NCI-H774 (cell line): ENCODE results near the gene ISCA2.
A peak's percentile ranks its signal among the peaks of the same experiment; 100 is the strongest.
"Not testable (repeated sequence)": the region's sequence is repeated elsewhere in the genome, so short reads cannot be mapped to it uniquely, and the experiment has no call there.

Experiments used
- DNase-seq: peaks from one replicate; lab custom pipeline; 2025; lab: John Stamatoyannopoulos, UW

The ISCA2 gene, protein sequence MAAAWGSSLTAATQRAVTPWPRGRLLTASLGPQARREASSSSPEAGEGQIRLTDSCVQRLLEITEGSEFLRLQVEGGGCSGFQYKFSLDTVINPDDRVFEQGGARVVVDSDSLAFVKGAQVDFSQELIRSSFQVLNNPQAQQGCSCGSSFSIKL

GRCh38 chr14:74493343-74494261 lies at the start of gene ISCA2:
Gene ISCA2, plus strand, starts transcription at chr14:74493765. Its CDS starts 10 bp downstream, at chr14:74493775.
- DNase-seq, result peak; percentile 94

DNA sequence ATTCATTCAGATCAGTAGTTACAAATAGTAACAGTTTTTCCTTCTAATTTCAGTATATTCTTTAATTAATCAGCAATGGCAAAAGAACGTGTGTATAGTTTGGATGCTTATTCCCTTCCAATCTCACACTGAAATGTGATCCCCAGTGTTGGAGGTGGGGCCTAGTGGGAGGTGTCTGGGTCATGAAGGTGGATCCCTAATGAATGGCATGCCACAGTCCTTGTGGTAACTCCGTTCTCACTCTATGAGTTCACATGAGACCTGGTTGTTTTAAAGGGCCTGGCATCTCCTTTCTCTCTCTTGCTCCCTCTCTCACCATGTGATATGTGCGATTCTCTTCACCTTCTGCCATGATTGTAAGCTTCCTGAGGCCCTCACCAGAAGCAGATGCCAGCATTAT lies 48.7 kb upstream of the ISCA2 start:
- DNase-seq, result no peak

GRCh38 chr14:74454397-74454796 lies 39.2 kb upstream of the ISCA2 start:
- not testable (repeated sequence) for DNase-seq

GRCh38 chr14:74456684-74457564 lies 36.6 kb upstream of the ISCA2 start:
- DNase-seq, result no peak

DNA sequence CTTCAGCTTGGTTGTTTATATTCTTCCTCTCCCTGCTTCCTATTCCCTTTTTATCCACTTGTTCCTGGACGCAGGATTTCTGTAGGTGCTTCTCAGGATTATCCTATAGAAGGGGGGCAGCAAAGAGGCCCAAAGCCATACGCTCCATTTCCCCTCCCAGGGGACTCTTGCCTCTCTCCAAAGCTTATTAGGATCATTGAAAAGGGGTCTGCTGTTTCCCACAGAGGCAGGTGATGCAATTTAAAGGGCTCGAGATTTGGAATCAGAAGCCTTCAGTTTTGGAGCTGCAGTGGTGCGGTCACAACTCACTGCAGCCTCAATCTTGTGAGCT lies 36.0 kb upstream of the ISCA2 start:
- DNase-seq, result no peak

GRCh38 chr14:74459289-74459946 lies 34.1 kb upstream of the ISCA2 start:
- DNase-seq, result no peak

- no peak for DNase-seq
Observed at GRCh38 chr14:74459976-74460375, 33.6 kb upstream of the ISCA2 start.

DNA sequence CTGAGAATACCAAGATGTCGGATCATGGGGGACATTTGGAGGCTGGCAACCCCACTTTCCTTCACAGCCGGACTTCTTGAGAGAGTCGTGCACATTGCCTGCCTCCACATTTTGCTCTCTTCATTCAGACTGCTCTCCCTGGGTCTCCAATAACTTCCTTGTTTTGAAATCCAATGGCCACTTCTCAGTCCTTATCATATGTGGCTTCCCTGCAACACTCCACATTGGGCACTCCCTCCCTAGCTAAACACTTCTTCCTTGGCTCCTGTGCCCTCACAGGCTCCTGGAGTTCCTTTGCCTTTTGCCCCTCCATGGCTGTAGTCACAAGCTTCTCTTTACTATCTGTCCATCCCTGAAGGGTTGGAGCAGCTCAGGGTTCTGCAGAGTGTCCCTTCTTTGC lies 30.6 kb upstream of the ISCA2 start:
- DNase-seq, result no peak

DNA sequence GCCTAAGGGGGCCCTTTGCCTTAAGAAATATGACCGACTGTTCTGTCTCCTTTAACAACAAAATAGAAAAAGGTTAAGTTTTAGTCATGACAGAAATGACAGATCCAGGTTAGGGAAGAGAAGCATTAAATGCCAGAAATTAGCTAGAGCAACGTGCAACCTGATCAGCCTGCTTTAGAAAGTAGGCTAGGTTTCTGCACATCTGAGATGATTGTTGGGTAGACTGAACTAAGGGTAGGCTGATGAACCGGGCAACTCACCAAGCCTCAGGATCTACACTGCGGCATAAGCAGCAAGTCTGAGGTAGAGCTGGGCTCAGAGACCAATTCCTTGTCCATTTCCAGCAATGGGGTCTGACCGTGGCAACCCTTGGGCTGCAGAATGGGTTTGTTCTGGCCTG lies 29.9 kb upstream of the ISCA2 start:
- no peak for DNase-seq

DNA sequence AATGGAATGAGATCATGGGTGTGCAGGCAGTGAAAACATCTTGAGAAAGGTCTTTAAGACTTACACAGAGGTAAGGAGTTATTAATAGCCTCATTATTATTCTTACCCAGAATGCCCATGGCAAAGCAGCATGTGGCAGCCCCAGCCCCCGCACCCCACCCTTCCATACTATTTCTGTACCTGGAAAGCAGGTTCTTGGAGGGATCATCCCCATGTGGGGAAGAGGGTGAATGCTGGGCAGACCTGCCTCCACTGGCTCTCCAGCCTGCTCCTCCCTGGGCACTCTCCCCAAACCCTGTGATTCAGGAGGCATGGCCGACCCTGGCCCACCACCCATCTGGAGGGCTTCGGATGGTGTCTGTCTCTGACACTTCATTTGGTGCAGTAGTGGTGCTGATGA lies 28.8 kb upstream of the ISCA2 start:
- DNase-seq, result no peak

- DNase-seq, result no peak
Observed at GRCh38 chr14:74465335-74465734, 28.2 kb upstream of the ISCA2 start.

- DNase-seq, result no peak
Observed at GRCh38 chr14:74468513-74468912, 25.1 kb upstream of the ISCA2 start.

GRCh38 chr14:74469548-74470518 lies 23.7 kb upstream of the ISCA2 start:
- DNase-seq, result no peak

DNA sequence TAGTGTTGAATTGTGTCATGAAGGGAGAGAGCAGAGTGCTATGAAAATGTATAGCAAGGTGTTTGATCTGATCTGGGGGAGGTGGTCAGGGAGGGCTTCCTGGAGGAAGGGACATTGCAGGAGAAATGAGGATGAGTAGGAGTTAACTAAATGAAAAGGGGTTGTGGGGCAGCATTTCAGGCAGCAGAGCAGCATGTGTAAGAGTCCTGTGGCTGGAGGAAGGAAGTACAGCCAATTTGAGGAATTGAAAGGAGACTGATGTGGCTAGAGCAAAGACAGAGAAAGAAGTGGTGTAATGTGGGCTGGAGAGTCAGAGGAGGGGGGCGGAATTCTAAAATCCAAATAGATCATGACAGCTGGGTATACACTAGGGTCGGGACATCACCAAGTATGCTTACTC lies 21.0 kb upstream of the ISCA2 start:
- no peak for DNase-seq

DNA sequence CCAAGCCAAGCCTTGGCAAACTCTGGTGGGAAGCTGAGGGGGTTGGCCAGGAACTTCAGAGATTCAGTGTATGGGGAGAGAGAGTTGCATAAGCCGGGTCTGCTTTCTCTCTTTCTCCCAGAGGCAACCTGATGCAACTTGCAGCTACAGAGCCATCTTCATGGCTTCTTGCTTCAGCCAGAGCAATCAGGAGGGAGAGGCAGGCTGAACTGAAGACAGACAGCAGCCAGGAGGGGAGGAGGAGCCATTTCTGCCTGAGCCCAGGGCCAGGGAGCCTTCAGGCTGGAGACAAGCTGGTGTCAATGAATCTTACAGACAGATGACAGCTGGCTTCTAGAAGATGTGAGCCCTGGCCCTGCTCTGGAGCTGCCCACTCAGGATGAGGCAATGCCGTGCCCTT lies 19.2 kb upstream of the ISCA2 start:
- DNase-seq, result no peak

DNA sequence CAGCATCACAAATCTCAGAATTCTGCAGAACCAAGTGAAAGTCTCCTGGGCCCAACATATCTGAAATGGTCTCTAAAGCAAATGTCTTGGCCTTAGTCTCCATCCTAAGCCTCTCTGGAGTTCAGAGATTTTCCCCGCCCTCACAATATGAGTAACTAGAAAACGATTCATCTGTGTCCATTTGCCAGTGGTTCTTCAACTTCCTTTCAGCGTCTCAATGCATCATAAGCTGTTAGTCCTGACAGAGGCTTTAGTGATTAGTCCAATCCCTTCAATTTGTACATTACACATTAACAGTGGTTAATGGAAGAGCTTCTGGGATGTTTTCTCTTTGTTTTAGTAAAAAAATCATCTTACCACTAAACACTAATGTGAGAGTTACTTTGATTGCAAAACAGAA lies 17.9 kb upstream of the ISCA2 start:
- DNase-seq, result no peak

DNA sequence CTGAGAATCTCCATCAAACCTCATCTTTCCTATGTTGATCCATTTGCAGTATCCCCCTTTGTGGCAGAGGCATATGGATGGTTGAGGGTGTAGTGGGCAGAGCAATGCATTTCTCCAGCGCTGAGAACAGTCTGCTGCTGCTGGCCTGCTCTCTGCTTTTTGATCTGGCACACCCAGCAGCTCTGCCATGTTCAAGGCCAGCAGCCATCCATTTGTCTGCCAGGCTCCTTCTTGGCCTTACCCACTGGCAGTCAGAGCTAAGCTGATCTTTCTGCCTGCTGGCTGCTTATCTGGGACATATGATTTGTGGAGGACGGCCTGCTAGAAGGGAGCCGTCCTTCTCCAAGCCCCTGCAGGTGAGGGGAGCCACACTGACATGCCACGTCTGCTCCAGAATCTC lies 17.5 kb upstream of the ISCA2 start:
- DNase-seq, result no peak

DNA sequence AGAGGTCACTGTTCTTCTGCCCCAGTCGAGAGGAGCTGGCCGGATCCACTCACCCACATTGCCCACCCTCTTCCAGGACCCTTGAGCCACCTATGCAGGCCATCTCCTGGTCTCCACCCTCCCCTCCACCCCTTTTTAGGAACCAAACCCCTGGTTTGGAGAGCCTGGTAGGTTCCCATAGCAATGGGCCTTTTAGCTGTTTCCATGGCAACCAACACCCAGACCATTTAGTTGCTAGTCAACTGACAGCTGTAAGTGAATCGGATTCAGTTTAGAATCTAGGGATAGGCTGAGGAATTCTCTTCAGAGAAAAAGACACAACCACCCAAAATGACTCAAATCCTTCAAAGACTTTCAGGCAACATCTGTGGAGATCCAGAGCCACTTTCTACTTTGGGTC lies 17.0 kb upstream of the ISCA2 start:
- no peak for DNase-seq

DNA sequence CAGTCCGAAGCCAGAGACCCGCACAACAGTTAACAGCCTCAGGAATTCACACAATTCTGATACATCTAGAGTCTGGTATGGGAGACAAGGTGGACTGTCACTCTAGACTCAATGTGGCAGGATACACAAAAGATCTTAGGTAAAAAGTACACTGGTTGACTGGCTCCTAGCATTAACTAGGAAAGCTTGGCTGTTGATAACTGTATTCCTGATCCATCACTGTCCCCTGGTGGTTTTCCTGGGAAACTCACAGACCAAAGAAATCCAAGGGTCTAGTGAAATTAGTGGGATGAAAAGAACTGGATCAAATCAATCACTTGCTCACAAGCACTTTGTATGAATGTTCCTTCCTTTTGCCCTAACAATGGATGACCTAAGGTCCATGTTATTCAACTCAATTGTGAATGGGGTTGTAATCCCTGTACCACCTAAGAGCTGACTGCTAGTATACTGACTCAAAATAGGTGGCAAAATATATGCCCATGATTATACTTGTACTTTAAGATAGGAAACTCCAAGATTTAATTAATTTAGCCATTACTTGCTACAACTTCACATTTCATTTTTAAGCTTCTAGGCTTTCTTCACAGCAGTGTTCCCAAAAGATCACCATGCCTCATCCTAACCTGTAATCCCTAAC lies 14.4 kb upstream of the ISCA2 start:
- DNase-seq, result no peak

DNA sequence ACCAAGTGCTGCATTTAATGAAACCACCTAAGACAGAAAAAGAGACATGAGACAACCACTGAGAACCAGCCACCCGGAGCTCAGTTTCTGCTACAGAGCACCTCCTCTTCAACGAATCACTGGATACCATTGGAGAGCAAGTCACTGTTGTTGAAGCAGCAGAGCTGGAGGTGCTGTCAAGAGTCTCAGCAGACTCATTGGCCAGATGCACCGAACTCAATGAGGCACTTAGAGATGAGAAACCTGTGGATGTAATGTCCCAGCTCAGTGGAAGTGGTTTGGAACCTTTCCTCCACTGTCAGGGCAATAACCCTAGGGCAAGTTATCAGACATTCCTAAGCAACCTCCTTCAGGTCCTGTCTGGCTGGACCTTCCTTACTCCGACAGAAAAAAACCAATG lies 13.5 kb upstream of the ISCA2 start:
- DNase-seq, result no peak

- DNase-seq, result no peak
Observed at GRCh38 chr14:74482571-74482970, 11.0 kb upstream of the ISCA2 start.
